ENCODE measurements around the gene CPED1. TPM values are rescaled to one million over a fixed set of nuclear protein-coding genes. Genes with fewer than 3 reads are reported as not detected.

Gene CPED1
- total RNA-seq, 1 donor, result 95.9 TPM

DNA sequence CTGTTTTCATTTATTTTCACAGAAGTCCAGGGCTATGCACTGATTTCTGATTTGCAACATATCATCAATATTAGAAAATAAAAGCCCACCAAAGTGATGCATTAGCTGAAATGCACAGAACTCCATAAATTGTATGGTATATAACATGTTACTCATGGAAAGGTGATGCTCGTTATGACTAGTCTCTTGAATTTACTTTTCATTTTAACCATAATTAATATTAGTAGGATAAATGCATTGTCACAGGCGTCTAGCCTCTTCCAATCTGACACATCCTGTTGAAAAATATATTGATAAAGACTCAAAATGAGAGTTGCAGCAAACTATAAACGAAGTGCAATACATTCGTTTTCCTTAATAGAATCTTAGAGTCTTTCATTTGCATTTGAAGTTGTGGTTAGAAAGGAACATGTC, 92.4 kb downstream of the CPED1 start:
- no peak for DNase-seq (ENCODE audit: low read depth)
- TF ChIP-seq, protein P1, sequence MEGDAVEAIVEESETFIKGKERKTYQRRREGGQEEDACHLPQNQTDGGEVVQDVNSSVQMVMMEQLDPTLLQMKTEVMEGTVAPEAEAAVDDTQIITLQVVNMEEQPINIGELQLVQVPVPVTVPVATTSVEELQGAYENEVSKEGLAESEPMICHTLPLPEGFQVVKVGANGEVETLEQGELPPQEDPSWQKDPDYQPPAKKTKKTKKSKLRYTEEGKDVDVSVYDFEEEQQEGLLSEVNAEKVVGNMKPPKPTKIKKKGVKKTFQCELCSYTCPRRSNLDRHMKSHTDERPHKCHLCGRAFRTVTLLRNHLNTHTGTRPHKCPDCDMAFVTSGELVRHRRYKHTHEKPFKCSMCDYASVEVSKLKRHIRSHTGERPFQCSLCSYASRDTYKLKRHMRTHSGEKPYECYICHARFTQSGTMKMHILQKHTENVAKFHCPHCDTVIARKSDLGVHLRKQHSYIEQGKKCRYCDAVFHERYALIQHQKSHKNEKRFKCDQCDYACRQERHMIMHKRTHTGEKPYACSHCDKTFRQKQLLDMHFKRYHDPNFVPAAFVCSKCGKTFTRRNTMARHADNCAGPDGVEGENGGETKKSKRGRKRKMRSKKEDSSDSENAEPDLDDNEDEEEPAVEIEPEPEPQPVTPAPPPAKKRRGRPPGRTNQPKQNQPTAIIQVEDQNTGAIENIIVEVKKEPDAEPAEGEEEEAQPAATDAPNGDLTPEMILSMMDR (IDR thresholded peaks at IDR 0.05; ENCODE audit: insufficient read depth, low read depth, low read length), result no peak
- no peak overlapping the region for H3K4me3 ChIP-seq (ENCODE audit: low read depth, low read length)

DNA sequence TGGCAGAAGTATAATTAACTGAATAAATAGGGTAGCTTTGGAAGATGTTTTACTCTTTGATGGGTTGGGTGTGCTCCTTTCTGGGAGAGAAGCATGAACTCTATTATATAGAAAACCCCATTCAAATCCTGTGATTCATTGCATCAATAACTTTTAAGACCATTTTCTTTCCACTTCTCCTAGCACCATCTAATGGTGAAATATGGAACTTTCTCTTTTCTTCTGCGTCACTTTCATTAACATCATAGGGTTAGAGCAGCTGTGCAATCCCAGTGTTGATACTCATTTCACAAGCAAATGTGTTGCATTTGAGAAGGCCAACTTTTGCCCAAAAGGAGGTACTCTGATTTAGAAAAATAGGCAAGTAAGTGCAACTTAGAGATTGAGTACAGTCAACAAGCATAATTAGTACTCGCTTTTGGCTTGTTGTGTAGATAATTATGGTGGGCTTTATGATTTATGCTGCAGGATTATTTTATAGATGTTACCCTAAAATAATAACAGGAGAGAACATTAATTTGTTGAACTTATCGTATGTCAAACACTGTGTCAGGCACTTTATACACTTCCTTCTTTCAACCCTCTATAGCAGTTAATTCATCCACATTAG, 92.9 kb downstream of the CPED1 start:
- H3K4me3 ChIP-seq (ENCODE audit: low read depth, low read length), result no peak overlapping the region
- TF ChIP-seq, protein P1 (IDR thresholded peaks at IDR 0.05; ENCODE audit: insufficient read depth, low read depth, low read length), result peak; percentile 73
- DNase-seq (ENCODE audit: low read depth), result peak; percentile 91

DNA sequence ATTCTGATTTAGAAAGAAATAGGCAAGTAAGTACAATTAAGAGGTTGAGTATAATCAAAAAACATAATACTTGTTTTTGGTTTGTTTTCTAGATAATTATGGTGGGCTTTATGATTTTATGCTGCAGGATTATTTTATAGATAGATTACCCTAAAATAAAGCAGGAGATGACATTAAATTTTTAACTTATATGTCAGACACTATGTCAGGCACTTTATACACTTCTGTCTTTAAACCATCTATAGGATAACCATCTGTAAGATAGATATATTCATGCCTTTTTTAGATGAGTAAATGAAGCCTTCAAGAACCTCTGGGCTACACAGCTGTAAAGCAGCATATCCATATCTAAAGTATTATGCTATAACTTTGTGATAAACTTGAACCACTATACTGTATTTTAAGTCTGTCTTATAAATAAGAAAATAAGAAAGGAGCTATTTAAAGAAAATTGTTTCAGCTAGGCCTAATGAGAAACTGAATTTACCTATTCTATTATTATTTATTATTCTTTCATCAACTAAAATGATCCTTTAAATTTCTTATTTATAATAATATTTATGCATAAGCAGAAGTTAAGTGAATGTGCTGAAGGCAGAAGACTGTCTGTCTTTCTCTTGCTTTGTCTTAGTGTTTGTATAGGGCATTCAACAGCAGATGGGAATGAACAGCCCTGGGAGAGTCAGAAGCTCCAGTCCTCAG, 94.0 kb downstream of the CPED1 start:
- TF ChIP-seq, protein P1 (IDR thresholded peaks at IDR 0.05; ENCODE audit: insufficient read depth, low read depth, low read length), result no peak
- DNase-seq (ENCODE audit: low read depth), result no peak
- no peak overlapping the region for H3K4me3 ChIP-seq (ENCODE audit: low read depth, low read length)

DNA sequence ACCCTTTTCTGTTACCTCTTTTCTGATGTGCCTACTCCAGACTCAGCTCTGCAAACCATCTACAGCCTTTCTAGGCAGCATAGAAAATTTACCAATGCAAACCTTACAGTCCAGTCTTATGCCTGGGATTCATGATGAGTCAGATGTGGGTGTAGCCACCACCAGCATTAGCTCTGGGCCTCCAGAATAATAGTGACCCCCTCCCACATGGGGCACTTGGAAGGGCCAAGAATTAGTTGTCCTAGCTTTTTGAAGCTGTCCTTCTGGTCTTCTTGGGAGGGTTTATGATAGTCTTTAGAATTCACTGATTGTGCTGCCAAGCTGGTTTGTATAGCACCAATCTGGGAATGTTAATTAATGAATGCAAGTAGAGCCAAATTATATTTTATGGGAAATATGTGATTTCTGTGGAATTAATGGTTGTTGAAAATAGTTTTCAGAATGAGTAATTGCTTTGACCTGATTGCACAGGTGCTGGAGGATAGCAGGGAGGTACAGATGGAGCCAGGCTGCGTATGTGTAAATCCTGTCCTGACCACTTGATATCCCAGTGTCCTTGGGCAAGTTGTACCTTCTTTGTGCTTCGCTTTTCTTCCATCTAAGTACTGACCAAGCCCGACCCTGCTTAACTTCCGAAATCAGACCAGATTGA, 94.8 kb downstream of the CPED1 start:
- DNase-seq (ENCODE audit: low read depth), result peak; percentile 63
- TF ChIP-seq, protein P1 (IDR thresholded peaks at IDR 0.05; ENCODE audit: insufficient read depth, low read depth, low read length), result no peak
- H3K4me3 ChIP-seq (ENCODE audit: low read depth, low read length), result no peak overlapping the region

DNA sequence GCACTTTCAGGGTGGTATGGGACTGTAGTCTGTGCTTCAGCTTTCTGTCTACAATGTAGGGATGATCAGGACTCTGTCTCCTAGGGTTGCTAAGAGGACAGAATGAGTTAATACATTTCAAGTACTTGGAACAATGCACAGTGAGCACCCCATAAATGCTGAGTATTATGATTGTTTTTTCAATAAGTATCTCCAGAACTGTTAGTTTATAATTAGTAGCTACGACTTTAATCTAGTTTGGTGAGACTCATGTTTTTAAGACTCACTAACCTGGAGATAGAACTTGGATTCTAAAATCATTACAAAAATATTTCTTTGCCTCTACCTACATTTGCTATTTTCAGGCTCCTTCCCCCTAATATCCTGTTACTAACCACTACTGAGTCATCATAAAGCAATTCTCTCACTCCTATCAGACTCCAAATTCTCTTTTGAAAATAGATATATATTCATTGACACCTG, 95.3 kb downstream of the CPED1 start:
- DNase-seq (ENCODE audit: low read depth), result no peak
- TF ChIP-seq, protein P1 (IDR thresholded peaks at IDR 0.05; ENCODE audit: insufficient read depth, low read depth, low read length), result no peak
- H3K4me3 ChIP-seq (ENCODE audit: low read depth, low read length), result no peak overlapping the region

DNA sequence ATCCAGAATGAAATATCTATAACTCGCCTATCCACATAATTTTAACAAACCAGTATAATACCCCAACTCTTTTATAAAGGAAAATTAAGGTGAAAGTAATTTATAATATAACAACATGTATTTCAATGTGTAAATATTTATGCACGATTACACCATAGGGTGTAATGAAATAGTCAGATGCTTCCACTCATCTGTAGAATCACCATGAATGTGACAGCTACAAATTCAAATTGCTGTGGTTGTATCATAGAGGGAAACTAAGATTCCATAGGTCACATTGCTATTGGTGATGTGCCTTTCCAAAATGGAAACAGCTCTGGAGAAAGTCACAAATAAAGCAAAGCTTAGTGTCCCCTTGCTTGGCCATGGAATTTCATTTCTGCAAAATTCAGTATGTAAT, 95.7 kb downstream of the CPED1 start:
- peak; percentile 52 for DNase-seq (ENCODE audit: low read depth)
- no peak overlapping the region for H3K4me3 ChIP-seq (ENCODE audit: low read depth, low read length)

More for the DNA sequence above, 95.7 kb downstream of the CPED1 start:
- TF ChIP-seq, protein P1 (IDR thresholded peaks at IDR 0.05; ENCODE audit: insufficient read depth, low read depth, low read length), result no peak

All from fibroblast of villous mesenchyme (primary cell).